Subcutaneous adipose tissue (tissue), 4 donors: ENCODE results near the gene GALNT9. TPM values are rescaled to one million over a fixed set of nuclear protein-coding genes. Genes with fewer than 3 reads are reported as not detected.

Source experiments
- CTCF ChIP-seq: fragments of 450-650 bp; IDR thresholded peaks from one replicate; pipeline ENCODE4 v1.5.1; 2016; ENCODE audit warnings: low read depth, mild to moderate bottlenecking, control low read depth, antibody characterized with exemption, moderate library complexity
- total RNA-seq, 4 donors: library from RNA; depleted of rRNA; stranded (reverse); fragments of >200 nt; gene quantifications; one replicate each; pipeline ENCODE4 v1.1.0, GENCODE V29; 2016

Gene GALNT9
- total RNA-seq, 4 donors from 2014 or later: not detected

GRCh38 chr12:132362996-132363660, 33.7 kb upstream of the GALNT9 start:
- no peak for TF ChIP-seq CTCF

GRCh38 chr12:132360906-132361777, 31.8 kb upstream of the GALNT9 start:
- no peak for TF ChIP-seq CTCF

GRCh38 chr12:132360410-132360809, 31.0 kb upstream of the GALNT9 start:
- no peak for TF ChIP-seq CTCF

- TF ChIP-seq CTCF: no peak
These were observed 30.6 kb upstream of the GALNT9 start for GRCh38 chr12:132359971-132360370.

GRCh38 chr12:132359551-132359950, 30.2 kb upstream of the GALNT9 start:
- TF ChIP-seq CTCF: no peak

GRCh38 chr12:132357623-132358186, 28.3 kb upstream of the GALNT9 start:
- no peak for TF ChIP-seq CTCF
